HG03280 (cell line): Measurements from ENCODE around the gene SVBP.
"Not testable (repeated sequence)": the region's sequence is repeated elsewhere in the genome, so short reads cannot be mapped to it uniquely, and the experiment has no call there.

ENCODE experiments used
- ATAC-seq: cut with Tn5 transposase; IDR thresholded peaks from one replicate; pipeline ENCODE4 v1.9.1; 2021; ENCODE audit warnings: mild to moderate bottlenecking, moderate library complexity; ENCODE audit not compliant: unreplicated experiment

Gene SVBP

DNA sequence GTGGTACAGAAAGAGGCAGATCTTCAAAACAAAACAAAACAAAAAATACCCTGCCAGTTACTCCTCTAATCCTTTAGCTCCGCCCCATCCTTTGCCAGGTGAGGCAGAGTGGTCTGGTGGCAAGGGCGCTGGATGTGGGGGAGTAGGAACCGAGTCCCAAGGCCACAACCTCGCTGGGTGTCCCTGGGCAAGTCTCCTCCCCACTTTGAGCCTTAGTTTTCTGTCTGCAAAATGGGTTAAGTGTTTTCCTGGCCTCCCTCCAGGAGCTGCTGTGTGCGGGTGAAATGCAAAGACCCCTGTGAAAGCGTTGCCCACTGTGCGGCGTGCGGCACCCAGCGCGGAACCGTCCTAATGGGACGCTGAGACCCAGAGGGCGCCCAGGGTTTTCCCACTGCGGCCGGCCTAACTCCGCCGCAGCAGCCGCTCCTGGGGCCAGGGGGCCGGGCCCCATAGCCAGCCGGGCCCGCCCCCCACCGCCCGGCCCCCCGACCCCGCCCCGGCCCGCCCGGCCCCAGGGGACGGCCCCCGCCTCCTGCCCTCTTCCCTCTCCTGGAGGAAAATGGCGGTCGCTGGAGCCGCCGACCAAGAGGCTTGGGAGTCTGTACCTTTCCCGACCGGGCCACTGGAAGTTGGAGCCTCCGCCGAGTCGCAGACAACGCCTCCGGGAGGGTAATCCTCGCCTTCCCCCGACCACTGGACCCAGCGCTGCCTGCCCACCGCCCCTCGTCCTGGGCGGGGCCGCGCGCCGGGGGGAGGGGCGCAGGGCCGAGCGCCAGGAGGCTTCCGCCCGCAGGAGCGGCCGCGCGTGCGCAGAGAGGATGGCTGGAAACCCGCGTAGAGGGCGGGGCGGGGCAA lies at the start of gene SVBP, which contains the start of gene ERMAP:
TSS of gene SVBP (minus strand) at position 813 of the 855 bp plus-strand sequence. CDS start 853 bp downstream, outside the sequence.
TSS of gene ERMAP (plus strand) at position 538 of the 855 bp plus-strand sequence. CDS start 13,327 bp downstream, outside the sequence.
- peak; percentile 87 for ATAC-seq

DNA sequence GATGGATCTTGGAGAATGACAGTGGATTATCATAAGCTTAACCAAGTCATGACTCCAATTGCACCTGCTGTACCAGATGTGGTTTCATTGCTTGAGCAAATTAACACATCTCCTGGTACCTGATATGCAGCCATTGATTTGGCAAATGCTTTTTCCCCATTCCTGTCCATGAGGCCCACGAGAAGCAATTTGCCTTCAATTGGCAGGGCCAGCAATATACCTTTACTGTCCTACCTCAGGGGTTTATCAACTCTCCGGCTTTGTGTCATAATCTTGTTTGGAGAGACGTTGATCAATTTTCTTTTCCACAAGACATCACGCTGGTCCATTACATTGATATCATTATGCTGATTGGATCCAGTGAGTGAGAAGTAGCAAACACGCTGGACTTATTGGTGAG lies 49.4 kb upstream of the SVBP start:
- ATAC-seq, result no peak

GRCh38 chr1:42861014-42861399 lies 43.8 kb upstream of the SVBP start:
- ATAC-seq, result no peak

GRCh38 chr1:42860339-42861013 lies 43.3 kb upstream of the SVBP start:
- ATAC-seq, result no peak

DNA sequence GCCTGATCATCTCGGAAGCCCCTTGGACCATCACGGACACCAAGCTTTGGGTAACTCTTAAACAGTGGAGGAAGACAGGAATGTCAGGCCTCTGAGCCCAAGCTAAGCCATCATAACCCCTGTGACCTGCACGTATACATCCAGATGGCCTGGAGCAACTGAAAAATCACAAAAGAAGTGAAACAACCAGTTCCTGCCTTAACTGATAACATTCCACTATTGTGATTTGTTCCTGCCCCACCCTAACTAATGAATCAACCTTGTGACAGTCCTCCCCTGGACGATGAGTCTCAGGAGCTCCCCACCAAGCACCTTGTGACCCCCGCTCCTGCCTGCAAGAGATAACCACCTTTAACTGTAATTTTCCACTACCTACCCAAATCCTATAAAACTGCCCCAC lies 42.2 kb upstream of the SVBP start:
- ATAC-seq, result not testable (repeated sequence)

- not testable (repeated sequence) for ATAC-seq
Measured at GRCh38 chr1:42856554-42856953, 39.4 kb upstream of the SVBP start.

- ATAC-seq, result no peak
Measured at GRCh38 chr1:42853116-42853884, 36.1 kb upstream of the SVBP start.

DNA sequence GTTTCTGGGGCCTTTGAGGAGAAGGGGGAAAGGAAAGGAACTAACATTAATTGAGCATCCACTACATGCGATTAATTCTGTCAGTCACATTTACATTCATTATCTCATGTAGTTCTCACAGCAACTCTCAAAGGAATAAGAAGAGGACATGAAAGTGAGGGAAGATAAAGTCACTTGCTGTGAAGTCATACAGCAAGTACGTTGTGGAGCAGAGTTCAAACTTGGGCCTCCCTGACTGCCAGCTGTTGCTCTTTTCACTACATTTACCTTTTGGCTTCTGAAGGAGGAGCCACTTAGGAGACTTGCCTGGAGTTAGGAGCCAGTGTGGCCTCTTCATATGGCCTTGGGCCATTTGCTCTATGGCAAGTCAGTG lies 35.4 kb upstream of the SVBP start:
- no peak for ATAC-seq

DNA sequence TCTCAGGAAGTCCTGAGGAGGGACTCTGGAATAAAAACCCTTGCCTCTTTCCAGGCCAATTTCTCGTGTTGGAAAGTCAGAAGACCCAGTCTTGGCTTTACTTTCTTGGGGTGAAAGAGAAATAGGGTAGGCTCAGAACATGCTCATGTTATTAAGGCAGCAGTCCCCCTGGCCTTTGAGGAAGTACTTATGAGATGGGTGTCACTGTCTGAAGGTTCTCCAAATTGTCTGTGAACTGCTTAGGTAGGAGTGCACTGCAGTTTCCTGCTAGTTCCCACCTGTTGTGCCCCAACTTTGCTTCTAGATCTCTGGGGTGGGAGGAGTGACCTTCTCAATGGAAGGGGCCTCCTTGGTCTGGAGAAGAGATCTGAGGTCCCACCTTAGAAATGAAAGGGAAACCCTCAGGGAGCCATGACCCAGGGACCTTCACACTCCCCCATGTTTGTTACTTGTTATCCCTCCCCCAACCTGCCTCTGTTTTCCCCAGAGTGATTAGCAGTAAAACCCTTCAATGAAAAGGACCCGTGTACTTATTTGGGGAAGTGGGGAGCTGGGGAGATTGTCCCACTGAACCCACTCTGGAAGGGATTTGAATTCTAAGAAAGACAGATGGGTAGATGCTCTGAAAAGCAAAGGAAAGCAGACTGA lies 34.9 kb upstream of the SVBP start:
- ATAC-seq, result no peak

DNA sequence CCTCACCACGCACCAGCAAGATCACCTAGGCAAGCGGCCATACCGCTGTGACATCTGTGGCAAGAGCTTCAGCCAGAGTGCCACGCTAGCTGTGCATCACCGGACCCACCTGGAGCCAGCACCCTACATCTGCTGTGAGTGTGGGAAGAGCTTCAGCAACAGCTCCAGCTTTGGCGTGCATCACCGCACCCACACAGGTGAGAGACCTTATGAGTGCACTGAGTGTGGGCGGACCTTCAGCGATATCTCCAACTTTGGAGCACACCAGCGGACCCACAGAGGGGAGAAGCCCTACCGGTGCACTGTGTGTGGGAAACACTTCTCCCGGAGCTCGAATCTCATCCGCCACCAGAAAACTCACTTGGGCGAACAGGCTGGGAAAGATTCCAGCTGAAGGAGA lies 34.2 kb upstream of the SVBP start:
- no peak for ATAC-seq

DNA sequence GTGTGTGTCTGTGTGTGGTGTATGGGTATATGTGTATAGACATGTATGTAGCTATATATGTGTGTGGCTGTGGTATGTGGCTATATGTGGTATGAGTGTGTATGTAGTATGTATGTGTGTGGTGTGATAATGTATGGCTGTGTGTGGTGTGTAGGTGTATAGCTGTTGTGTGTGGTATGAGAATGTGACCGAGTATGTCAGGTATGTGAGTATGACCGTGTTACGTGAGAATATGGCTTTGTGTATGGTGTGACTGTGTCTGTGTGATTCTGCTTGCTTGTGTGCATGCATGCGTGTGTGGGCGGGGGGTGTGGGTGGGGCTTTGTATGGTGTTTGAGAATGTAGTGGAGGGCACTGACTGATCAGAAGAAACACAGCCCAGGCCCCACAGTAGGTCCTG lies 32.7 kb upstream of the SVBP start:
- no peak for ATAC-seq

- no peak for ATAC-seq
Measured at GRCh38 chr1:42848823-42849537, 31.8 kb upstream of the SVBP start.

- ATAC-seq, result no peak
Measured at GRCh38 chr1:42847721-42848460, 30.7 kb upstream of the SVBP start.

DNA sequence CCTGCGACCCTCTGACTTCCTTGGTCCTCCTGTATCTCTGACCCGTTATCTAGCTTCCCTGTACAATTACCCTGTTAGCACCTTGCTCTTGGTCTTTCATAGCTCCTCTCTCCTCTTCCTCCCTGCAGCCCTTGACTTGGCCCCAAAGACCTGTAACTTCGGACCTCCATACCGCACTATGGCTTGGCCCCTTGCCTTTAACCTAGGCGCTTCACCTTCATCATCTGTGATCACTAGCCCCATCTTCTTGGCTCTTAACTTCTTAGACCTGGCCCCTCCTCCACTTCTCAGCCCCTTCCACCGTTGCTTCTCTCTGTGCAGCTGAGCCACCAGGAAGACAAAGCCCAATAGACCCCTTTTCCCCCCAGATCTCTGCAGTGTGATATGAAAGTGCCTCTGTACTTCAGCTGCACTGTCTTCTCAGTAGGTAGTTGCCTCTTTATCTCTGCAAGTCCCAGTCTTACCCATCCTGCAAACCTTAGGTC lies 30.0 kb upstream of the SVBP start:
- ATAC-seq, result peak; percentile 1

DNA sequence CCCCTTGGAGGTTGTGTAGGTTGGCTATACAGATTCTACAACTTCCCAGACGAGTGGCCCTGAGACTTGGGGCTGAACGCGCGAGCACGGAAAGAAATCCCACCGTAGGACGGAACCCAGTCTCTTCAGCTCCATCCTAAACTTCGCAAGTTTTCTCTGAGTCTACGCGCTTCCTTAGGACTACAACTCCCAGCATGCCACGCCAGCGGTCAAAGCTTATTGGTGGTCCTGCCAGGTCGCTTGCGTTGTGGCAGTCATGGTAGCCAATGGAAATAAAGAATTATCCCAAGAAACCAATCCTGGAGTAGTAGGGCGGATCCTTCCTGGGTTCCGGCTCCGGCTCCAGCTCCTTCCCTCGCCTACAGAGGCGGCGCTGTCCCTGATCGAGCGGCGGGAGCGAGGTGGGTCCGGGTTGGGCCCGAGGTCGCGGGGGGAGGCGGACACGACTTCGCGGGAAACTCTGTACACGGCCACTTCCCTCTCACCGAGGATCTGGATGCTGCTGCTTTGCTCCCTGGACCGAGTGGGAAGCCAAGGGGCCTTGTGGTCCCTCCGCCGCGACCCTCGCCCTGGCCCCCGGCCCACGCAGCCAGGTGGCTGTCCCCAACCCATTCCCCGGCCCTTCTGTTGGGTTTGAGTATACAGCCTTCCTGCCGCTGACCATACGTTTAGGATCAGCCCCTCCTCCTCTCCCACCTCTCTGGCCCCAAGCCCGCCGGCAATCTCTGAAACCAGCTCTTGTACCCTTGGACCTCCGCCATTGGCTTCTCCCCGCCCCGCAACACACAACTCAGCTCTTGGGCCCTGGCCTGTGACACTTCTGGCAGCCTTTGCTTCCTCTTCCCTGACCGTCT lies 29.3 kb upstream of the SVBP start, which contains the start of gene ZNF691:
TSS of gene ZNF691 (plus strand) at position 357 of the 854 bp plus-strand sequence. CDS start 3,046 bp downstream, outside the sequence.
- peak; percentile 95 for ATAC-seq

DNA sequence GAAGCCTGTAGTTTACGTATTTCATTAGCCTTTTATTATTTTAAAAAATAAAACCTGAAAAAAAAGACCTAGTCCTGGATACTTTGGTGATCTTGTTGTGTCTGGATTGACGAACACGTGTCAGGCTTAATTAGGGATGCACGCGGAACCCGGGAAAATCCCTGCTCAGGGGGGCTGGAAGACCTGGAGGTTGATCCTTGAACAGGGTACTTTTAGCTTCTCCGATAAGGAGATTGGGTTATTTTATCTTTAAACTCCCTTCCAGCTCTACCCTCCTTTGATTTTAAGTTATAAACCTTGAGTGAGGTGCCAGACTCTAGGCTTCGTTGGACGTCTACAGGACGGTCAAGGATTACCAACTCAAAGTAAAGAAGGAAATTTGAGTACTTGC lies 28.7 kb upstream of the SVBP start:
- peak; percentile 4 for ATAC-seq

- ATAC-seq, result no peak
Measured at GRCh38 chr1:42845193-42845592, 28.0 kb upstream of the SVBP start.

DNA sequence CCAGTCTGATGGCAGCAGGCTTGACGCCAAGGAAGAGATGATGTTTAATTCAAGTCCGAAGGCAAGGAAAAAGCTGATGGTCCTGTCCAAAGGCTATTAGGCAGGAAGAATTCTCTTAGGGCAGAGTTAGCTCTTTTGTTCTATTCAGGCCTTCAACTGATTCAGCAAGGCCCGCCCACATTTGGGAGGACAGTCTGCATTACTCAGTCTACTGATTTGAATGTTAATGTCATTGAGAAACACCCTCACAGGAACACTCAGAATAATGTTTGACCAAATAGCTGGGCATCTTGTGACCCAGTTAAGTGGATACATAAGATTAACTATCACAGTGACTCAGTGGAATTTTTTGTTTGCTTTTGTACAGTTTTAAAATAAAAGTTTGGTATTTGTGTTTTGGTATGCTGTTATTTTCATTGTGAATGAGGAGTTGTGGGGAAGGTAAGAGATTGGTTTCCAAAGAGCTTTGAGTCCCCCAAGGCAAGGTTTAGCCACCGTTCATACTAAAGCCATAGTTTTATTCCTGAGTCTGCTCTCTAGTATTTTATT lies 27.5 kb upstream of the SVBP start:
- ATAC-seq, result no peak
